HG03354 (cell line): ENCODE measurements around the gene PABPN1L.
A peak's percentile ranks its signal among the peaks of the same experiment; 100 is the strongest.

Experiments
- ATAC-seq: cut with Tn5 transposase; IDR thresholded peaks from one replicate; pipeline ENCODE4 v1.9.1; 2021; ENCODE audit warnings: mild to moderate bottlenecking; ENCODE audit not compliant: unreplicated experiment, poor library complexity, severe bottlenecking

Gene PABPN1L

DNA sequence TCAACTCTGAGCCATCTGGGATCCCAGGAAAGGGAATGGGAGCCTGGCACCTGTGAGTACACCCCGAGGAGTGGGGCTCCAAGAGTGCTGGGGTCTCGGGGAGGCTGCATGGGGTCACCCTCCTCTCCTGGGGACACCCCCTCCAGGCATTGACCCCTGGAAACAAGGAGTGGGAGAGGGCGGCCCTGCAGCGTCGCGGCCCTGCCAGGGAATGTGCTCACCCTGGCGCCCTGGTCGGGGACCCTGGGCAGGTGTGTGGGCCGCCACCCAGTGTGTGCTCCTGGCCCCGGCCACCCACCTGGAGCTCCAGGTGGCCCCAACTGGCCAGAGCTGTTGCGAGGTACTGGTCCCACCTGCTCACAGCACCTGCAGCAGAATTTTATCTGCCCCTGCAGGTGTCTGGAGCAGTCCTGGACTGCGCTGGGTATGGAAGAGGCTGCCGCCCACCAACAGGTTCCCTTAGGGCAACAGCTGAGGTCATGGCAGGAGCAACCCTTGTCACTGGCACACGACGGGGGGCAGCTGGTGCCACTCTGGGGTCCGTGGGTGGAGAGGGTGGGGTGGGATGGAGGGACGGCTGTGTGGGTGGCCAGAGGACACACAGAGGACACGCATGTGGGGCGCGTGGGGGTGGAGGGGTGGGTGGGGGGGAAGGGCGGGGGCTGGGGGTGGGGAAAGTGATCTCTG is 5.4 kb upstream of the PABPN1L start:
- ATAC-seq = no peak

DNA sequence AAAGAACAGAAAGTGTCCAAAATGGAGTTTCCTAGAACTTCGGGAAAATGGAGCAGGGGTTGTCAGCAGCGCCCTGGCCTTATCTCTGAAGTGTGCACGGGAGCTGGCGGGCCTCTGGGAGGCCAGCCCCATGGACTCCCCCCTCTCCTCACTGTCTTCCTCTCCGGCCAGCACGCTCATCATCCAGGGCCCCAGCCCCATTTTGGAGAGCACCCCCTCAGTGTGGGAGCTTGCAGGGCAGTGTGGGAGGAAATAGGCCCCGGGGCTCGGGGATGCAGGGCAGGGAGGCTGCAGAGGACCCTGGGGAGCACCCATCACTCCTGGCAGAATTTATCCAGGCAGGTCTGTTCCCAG is 4.9 kb upstream of the PABPN1L start:
- no peak for ATAC-seq

DNA sequence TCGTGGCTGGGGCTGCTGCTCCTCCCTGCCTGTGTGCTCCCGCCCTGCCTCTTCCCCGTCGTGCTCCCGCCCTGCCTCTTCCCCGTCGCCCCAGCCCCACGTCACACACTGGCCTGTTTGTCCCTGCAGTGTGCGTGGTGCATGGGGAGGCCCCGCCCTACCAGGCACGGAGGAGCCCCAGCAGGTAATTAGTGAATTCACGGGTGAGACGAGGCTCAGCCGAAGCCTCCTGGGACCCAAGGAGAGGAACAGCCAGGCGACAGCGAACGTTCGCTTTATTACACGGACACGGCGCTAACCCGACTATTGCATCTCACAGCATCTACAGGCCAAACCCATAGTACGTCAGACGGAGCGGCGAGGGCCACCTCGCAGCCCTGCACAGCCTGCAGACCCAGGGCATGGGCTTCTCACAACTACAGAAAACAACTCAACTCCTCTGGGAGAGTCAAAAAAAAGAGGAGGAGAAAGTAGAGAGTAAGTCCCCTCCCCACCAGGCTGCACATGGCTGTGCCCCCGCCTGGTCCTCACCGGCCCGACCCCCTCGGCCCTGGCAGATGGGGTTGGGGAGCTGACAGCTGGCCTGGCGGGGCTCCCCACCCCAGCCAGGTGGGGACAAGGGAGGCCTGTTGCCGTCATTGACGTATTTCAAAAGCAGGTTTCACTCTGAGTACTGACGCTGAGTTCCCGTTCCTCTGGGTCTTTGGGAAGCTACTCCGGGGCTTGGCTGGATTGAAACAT is 4.3 kb upstream of the PABPN1L start:
- no peak for ATAC-seq

DNA sequence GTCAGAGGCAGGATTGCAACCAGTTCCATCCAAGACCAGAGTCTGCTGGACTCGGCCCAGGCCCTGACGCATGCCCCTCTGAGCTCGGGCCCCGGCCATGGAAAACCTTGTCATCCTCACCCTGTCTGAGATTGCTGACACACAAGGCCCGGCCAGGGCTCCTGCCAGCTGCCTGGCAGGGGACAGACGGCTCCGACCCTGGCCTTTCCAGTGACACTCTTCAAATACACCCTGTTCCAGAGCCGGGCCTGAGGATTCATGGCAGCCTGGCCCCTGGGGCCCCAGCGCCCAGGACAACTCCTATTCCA is 3.2 kb upstream of the PABPN1L start:
- no peak for ATAC-seq

DNA sequence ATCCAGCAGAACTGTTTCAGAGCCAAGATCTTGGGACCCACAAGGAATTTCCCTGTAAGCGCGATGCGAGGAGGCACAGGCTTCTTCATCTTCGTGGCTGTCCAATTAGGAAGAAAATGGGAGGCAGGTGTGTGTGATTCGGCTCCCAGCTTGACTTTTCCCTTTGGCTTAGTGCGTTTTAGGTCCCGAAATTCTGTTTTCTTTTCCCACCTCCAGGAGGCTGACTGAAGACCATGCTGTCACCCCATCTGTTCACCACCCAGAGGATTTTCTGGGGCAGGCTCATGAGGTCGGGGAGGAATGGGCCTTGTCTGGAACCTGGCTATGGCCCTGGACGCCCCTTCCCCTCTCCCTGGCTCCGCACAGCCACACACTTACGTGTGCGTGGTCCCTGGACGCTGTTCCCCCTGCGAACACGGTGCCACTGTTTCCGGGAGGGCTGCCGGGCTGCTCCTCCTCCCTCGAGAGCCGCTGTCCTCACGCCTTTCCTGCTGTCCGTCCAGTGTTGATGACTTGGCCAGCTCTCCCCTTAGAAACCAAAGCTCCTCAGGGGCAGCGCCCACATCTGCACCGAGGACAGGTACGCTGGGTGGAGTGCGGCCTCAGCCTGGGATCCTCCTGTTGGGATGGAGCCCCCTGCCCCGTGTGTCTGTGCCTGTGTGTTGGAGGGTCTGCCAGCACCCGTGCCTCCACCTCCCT is 2.7 kb upstream of the PABPN1L start:
- no peak for ATAC-seq

DNA sequence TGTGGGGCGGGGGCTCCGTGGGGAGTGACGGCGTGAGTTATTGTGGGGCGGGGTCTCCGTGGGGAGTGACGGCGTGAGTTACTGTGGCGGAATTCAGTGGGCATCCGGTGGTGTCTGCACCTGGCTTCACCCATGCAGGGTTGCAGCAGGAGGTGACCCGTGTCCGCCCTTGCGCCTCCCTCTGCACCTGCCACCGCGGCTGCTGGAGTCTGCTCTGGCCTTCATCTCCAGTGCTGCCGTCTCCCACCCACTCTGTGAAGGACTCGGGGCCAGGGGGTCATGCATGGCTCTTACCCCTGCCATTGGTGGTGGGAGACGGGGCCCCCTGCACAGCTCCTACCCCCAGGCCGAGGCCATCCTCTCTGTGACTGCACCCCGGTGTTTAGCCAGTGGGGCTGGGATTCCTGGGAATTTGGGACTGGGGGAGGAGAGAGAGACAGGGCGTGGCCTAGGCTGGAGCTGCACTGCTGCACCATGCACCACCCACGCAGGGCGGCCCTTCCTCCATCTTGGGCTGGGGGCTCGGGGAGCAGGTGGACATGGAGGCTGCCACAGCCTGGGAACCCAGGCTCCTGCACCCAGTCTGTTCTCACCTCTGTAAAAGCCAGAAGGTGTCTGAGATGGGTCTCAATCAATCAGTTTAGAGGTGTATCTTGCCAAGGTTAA is 1.3 kb upstream of the PABPN1L start:
- ATAC-seq = no peak

DNA sequence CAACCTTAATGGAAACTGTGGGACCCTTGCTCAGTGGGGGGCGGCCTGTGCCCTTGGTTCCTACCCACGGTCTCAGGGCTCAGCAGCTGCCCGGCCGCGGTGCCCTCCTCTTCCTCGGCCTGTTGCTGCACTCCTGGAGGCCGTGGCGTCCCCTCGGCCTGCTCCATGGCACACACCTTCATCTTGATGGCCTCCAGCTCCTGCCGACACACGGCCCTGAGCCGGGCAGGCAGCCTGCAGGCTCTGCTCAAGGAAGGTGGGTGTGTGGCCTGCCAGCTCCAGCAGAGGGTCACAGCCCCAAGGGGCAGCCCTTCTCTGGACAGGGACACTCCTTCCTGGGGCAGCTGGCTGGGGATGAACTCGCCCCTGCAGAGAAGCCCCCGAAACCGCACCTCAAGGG is 718 bp downstream of the PABPN1L start:
- ATAC-seq = no peak

DNA sequence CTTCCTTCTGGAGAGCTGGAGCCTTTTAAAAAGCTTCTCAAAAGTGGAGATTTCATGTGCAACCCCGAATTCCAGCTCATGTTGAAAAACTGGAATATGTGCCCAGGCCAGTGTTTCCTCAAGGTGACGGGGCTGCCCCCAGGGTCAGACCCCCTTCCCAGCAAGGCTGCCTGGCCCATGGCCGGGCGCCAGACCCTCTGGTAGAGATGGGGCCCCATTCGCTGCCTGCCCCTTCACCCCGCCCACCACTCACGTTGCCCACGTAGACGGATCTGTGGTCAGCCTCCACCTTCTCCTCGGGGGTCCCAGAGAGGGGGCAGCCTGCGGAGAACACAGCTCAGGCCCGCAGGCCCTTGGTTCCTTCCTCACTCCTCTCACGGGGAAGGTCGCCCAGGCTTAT is 1.1 kb downstream of the PABPN1L start:
- ATAC-seq = no peak

DNA sequence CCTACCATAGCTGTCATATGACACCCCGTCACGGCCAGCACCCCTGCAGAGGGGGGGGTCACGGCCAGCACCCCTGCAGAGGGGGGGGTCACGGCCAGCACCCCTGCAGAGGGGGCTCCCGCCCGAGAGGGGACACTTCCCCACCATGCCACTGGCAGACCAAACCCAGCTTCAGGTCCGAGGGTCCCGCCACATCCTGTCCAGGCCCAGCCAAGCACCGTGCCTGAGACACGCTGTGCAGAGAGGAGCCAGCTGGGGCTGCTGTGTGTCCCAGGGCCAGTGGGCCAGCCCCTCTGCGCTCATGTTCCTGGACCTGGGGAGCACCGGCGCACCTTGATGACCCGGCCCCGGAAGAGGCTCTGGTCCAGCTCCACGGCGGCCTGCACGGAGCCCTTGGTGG is 1.9 kb downstream of the PABPN1L start:
- no peak for ATAC-seq

DNA sequence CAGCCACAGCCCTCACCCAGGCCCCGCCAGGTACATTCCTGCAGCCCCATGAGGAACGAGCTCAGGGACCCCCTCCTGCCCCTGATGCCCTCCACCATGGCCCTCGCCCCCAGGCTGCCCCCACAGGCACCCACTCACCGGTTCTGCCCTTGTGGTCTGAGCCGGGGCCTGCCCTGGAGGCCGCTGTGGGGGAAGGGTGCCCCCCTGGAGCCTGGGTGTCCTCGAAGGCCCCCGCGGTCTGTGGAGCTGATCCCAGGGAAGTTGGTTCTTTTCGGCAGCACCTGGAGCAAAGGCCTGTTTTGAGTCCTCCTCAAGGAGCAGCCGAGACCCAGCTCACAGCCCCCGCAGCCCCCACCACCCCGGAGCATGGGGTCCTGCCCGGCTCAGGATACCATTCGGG is 2.4 kb downstream of the PABPN1L start:
- no peak for ATAC-seq

DNA sequence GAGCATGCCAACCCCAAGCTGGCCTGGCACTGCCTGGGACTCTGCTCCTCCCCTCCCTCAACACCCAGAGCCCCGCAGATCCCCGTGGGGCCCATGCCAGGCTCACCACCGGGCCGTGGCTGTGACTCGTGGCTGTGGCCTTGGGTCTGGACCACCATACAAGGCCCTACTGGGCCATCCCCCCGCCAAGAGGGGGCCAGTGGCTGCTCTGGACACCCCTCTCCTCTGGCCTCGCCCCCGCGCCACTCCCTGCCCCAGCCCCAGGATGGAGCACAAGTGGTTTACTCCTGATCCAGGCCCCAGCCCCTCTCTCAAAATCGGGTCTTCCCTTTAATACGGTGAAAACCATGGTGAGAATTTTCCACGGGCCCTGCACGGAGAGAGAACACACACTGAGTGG is 3.0 kb downstream of the PABPN1L start:
- ATAC-seq = no peak

DNA sequence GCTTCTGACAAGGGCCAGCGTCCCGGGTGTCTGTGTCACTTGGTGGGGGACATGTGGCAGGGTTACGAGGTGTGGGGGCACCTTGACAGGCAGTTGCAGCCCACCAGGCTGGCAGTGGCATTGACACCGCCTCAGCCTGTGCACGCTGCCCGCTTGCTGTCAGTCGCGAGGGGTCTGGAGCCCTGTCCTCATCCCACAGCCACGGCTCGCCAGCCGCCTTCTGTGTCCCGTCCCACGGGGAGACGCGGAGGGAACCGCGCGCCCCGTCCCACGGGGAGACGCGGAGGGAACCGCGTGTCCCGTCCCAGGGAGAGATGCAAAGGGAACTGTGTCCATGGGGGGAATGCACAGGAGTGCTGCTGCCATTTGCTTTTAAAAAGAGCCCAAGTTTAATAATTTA is 3.5 kb downstream of the PABPN1L start:
- no peak for ATAC-seq

DNA sequence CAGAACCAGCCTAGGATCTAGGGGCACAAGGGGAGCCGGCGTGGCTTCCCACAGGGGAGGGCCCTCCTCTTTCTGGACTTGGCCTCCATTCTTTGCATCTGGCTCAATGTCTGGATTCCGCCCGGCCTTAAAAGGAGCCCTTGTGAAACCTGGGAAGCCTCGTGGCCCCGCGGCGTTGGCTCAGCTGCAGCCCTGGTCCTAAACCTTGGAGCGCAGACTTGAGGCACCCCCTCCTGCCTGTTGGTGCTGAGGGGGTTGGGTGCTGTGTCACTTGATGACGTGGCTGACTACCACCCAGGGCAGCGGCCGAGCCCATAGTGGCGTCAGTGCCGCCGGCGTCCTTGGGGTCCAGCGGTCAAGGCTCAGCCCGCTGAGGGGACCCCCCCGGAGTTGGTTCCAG is 5.1 kb downstream of the PABPN1L start:
- ATAC-seq = no peak

DNA sequence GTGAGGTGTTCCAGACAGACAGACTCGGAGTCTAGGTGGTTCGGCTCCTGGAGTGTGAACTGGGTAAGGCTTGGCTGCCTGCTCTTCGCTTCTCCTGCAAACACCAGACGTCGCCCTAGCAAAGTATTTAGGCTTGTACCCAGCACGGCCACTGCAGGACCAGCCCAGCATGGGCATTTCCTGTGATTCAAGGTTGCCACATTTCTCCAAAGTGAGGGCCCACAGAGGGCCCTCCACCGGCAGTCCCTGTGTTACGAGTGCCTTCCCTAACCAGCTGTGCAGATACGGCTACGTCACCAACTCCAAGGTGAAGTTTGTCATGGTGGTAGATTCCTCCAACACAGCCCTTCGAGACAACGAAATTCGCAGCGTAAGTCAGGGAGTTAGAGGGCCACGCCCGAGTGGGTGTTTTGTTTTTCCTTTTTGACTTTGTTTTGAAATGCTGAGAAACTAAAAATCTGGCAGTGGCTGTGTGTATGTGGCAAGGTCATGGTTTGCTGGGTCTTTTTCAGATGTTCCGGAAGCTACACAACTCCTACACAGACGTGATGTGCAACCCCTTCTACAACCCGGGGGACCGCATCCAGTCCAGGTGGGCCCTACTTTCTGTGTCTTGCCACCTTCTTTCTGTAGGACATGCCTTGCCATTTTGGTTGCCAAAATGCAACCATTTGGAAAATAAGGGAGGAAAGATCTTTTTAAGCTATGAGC is 6.9 kb downstream of the PABPN1L start:
- ATAC-seq = no peak

DNA sequence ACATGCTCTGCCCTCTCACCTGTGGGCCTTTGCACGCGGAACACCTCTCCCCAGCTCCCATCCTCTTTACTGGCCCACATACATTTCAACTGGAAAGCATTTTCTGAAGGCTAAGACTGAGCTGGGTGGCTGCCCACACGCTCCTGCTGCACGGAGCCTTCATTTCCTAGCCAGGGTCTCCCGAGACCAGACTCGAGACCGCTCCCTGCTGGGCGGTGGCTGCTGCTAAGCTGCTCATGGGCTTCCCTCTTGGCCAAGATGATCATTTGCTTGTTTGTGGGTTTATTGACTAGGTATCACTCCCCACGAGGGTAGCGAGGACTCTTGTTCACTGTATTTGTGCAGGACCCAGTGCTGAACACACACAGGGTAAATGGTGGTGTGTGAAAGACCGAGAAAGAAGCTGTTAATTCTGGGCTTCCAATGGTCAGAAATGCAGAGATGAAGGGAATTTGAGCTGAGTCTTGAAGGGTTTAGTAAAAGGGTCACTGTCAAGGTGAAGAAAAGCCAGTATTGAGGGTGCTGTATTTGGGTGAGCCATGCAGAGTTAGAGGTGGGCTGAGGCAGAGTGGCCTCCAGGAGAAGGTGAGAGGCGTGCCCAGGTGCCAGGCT is 8.6 kb downstream of the PABPN1L start:
- peak; percentile 39 for ATAC-seq

DNA sequence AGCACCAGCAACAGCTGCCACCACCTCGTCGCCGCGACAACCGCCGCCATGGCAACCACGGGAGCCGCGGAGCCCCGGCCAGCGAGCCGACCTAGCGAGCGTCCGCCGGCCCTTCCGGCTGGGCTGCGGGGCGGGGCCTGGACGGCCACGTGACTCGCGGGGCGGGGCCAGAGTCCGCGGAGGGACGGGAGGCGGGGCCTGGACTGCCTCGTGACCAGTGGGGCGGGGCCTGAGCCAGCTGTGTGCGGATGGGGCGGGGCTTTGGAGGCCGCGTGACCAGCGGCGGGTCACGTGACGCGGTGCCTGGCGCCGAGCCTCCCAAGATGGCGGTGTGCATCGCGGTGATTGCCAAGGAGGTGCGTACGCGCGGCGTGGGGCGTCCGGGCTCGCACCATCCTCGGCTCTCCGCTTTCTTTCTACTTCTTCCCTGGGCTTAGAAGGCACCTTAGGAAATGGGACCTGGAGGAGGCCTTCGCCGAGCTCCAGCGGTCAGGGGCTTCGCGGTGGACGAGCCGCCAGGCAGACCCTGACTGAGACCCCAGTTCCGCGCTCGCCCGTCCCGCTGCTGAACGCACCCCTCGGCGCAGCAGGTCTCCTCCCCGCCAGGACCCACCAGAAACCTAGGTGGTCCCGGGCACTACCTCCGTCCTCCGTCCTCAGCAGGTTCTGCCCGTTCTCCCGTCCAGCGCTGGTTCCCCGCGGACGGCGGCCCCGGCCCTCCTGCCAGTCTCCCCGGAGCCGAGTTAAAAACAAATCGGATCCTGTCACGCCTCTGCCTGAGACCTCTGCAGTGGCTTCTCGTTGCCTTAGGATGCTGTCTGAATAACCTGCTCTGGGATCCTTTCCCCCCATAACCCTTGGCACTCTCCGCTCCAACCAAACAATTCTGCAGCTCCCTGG is 9.4 kb downstream of the PABPN1L start, which contains the start of the genes GALNS and TRAPPC2L:
TSS of gene GALNS (minus strand) at position 120 of the 900 bp plus-strand sequence. CDS start at position 50, 70 bp downstream.
TSS of gene TRAPPC2L (plus strand) at position 300 of the 900 bp plus-strand sequence. CDS start at position 324, 24 bp downstream.
- ATAC-seq = peak; percentile 80

DNA sequence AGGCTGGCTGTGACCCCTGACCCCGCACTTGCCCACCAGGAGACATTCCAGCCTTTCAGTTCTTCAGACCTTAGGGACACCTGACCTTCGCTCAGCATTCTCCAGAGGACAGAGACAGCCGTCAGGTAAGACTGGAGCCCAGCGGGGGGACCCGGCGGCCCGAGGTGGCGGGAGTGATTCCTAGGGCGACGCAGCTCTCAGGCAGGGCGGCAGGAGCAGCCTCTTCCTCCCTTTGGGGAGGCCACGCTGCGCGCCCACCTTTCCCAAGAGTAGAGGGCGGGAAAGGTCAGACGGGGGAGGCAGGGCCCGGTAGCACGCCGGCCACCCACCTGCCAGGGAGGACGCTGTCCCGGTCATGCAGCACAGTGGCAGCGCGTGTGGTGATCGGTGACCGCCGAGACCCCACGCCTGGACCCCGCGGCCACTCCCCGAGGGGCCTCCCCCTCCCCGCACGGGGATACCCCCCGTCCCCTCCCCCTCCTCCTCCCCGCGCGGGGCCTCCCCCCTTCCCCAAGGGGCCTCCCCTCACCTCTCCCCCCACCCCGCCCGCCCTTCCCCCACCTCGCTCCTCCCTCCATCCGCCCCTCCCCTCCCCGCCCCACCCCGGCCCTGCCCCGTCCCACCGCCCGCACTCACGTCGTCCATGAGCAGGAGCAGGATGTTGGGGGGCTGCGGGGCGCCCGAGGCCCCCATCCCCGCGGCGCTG is 10.2 kb downstream of the PABPN1L start:
- ATAC-seq = no peak

DNA sequence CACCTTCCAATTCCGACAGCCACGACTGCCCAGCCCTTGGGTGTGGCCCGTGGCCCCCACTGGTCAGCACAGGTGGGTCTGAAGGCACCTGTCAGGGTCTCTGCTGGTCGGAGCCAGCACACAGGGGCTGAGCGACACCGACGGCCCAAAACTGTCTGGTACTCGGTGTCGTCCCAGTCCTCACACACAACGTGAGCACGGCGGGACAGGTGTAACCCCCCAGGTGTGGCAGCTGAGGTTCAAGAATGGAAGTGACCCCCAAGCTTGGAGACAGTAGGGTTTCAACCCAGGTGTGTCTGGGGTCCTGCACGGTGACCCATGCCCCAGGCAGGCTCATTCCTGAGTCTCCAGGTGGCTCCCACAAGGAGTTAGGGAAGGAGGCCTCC is 10.7 kb downstream of the PABPN1L start:
- ATAC-seq = no peak
